HG03108 (cell line): ENCODE results near the gene RDH5.

Experiments used
- ATAC-seq: cut with Tn5 transposase; IDR thresholded peaks from one replicate; pipeline ENCODE4 v1.9.1; 2021; ENCODE audit warnings: moderate library complexity; ENCODE audit not compliant: unreplicated experiment

Gene RDH5

DNA sequence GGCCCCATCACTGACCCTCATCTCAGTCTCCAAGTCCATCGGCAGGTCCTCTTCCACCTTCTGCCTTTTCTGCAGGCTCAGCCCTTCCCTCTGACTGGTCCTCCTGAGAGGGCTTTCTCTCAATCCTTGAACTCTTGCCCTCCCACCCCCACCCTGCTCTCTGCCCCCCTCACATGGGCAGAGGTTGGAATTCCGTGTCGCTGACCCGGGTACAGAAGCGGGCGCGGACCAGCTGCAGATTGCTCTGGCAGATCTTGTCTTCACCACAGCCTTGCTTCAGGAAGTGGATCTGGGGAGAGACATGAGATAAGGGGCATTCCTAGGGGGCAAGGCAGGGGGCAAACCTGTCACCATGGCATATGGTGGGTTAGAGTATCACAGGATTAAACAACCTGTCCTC lies 24.8 kb upstream of the RDH5 start:
- no peak for ATAC-seq

- ATAC-seq = no peak
Observed at GRCh38 chr12:55696141-55696540, 24.1 kb upstream of the RDH5 start.

- ATAC-seq = no peak
Observed at GRCh38 chr12:55696796-55697462, 23.3 kb upstream of the RDH5 start.

- no peak for ATAC-seq
Observed at GRCh38 chr12:55697686-55698085, 22.5 kb upstream of the RDH5 start.

GRCh38 chr12:55698241-55698955 lies 21.8 kb upstream of the RDH5 start:
- ATAC-seq = no peak

DNA sequence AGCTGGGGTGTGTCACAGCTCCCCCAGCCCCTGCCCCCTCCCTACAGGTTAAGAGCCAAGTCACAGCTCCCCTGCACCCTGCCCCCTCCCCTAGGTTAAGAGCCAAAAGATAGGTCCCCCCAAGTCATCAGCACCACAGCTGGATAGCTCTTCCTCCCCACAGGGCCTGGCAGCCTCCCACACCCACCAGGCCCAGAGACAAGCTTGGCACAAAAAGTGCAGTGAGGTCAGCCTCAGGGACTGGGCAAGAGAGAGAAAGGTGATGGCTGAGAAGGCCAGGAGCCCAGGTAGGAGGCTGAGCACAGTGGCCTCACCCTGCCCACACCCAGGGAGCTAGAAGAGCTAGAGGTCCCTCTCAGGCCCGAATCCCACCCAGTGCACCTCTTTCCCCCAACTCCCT lies 21.2 kb upstream of the RDH5 start:
- ATAC-seq = no peak

DNA sequence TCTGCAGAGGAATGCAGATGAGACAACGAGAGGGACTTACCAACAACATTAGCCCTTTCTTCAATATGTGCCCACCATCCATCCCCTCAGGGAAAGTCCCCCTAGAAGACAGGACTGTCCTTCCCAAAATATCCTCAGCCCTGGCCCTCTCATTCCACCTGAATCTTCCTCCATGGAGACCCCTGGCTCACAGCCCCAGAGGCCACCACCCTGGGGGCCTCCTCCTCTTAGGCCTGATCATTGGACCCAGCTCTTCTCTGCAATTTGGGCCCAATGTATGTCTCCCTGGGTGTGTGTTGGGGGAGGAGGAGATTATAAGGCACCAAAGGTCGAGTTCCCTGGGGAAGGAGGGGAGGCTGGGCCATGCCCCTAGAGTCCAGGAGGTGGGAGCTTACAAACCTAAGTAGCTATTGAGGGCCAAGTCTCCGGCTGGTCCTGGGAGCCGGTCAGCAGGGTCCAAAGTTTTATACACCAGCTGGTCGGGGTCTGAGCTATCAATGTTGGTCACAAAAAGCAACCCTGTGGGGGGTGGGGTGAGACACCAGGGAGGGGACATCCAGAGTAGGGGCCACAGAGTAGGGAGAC lies 20.6 kb upstream of the RDH5 start:
- ATAC-seq = no peak

DNA sequence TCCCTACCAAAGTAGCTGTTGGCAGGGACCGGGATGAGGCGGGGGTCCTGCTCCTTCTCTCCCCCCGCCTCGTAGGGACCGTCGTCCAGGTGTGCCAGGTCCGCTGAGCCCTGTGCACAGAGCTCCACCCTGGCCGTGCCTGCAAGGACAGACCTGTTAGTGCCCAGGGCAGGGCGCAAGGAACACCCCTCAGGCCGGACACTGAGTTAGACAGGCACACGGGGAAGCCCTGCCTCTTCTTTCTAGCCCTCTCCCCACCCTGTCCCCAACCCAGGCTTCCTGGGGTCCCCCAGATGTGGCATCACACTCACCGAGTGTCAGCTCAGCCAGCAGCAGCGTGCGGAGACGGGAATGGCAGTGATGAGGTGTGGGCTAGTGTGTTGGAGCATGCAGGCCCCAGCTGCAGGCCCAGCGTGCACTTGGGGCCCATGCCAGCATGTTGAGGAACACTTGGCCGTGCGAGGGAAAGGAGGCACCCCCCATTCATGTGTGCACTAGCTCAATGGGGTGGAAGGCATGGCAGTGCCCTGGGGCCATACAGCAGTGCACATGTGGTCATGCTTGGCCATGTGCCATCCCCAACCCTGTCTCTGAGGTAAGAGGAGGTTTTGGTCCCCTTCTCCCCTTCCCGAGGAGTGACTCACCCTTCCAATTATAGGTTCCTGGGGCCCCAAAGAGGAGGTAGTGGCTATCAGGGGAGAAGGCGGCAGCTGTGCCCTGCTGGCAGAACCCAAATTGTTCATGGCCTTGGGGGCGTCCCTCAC lies 19.8 kb upstream of the RDH5 start:
- ATAC-seq = no peak

GRCh38 chr12:55702861-55703260 lies 17.3 kb upstream of the RDH5 start:
- ATAC-seq = no peak

GRCh38 chr12:55703288-55703687 lies 16.9 kb upstream of the RDH5 start:
- no peak for ATAC-seq

DNA sequence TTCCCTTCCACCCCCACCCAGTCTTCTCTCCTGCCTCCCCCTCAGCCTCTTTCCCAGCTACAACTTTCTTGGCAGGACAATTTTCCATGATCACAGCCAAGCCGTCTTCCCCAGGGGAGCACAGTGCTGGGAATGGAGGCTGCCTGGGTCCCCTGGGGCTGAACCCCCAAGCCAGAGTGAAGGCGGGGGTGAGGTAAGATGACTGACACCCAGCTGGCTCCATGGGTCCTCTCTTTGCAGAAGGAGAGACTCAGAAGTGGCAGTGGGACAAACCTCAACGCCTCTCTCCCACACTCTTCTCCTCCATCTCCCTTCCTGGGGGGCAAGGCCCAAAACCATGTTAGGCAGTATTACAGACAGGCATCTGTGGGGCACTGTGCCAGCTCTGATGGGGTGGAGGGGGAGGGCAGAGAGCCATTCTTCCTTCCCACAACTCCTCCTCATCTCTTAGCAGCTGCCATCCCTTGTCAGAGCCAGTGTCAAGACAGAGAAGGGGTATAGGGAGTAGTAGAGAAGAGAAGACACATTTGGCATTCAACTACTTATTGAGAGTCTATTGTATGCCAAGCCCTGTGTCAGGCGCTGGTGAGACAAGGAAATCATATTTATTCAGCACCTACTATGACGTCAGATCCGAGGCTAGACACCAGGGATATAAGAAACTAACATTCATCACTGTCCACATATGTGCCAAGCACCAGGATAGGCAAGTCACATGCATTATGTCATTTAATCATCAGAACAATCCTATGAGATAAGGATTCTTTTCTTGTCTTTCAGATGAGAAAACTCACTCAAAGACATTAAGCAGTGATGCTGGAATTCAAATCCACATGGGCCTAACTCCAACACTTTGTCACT lies 16.1 kb upstream of the RDH5 start:
- no peak for ATAC-seq

DNA sequence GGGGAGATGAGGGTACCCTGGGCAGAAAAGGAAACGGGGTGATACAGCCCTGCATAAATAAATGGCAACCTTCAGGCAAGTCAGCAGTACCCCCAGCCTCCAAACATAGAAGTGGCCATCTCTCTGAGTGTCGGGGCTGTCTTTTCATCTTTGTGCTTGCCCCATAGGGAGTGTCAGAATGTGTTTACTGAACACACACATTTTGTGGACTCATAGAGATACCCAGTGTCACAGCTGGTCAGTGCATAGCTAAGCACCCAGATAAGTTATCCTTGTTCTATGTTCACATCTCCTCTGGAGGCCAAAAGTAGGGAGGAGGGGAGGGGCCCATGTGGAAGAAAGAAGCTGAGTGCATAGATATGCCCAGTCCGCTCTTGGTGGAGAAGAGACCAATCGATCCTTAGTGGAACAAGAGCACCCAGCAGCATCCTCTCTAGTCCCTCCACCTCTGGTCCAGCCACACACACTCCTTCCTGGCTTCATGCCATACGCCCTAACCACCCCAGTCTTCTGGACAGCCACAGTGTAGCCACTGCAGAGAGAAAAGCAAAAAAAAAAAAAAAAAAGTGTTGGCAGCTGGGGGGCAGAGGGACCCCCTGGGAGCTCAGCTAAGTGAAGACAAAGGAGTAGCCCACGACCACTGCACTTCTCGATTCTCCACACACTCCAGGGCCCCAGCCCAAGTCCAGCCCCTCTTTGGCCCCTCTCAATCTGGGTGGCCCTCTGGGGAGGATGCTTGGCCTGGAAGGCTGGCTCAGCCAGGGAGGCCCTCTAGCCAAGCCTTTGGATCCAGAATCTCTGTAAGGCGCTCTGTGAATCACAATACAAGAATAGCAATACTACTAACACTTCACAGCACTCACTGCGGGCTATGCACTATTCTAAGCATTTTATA lies 15.1 kb upstream of the RDH5 start:
- no peak for ATAC-seq

GRCh38 chr12:55705782-55706402 lies 14.3 kb upstream of the RDH5 start:
- ATAC-seq = no peak

- ATAC-seq = no peak
Observed at GRCh38 chr12:55706568-55707218, 13.5 kb upstream of the RDH5 start.

DNA sequence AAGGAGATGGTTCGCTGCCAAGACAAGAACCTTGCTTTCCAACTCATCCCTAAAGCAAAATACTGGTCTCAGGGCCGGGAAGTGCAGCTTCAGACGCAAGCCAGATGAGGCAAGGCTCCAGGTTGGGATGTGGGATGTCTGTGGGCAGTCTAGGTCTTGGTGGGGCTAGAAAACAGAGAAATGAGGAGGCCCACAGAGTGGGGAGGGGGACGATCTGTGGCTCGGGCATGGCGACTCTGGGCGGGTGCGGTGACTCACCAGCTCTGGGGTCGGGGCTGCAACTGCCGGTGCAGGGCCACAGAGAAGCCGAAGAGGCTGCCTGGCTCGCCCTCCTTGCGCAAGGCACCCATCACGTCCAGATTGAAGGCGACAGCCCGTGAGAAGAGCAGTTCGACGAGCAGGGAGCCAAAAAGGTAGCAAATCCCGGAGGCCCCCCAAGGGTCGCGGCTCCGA lies 12.9 kb upstream of the RDH5 start:
- ATAC-seq = no peak

GRCh38 chr12:55707841-55708694 lies 12.1 kb upstream of the RDH5 start, which contains the start of gene ITGA7:
Gene ITGA7 (minus strand): TSS chr12:55707904. CDS start chr12:55707682, 222 bp downstream.
- no peak for ATAC-seq

GRCh38 chr12:55708695-55709233 lies 11.4 kb upstream of the RDH5 start:
- ATAC-seq = no peak
